Sigmoid colon (tissue), 7 donors: Measurements from ENCODE around the gene ALB. TPM values are rescaled to one million over a fixed set of nuclear protein-coding genes. Genes with fewer than 3 reads are reported as not detected.

ENCODE experiments used
- DNase-seq: peaks from one replicate; pipeline ENCODE4 v3.0.0-alpha.2; 2019
- H3K27ac ChIP-seq, 4 donors: fragments of 200-600 bp; sonication (generic); one replicate each; pipeline ENCODE4 v1.5.1; 2016 to 2019; ENCODE audit warnings: mild to moderate bottlenecking in 1 of 4
- H3K27me3 ChIP-seq, 3 donors: fragments of 200-600 bp; sonication (generic); one replicate each; pipeline ENCODE4 v1.5.1; 2019; ENCODE audit warnings: mild to moderate bottlenecking in 1 of 3
- H3K36me3 ChIP-seq, 4 donors: fragments of 200-600 bp; sonication (generic); one replicate each; pipeline ENCODE4 v1.5.1; 2016 to 2019
- H3K4me1 ChIP-seq, 4 donors: fragments of 200-600 bp; sonication (generic); one replicate each; pipeline ENCODE4 v1.5.1; 2017 to 2019
- H3K4me3 ChIP-seq, 4 donors: fragments of 200-600 bp; sonication (generic); one replicate each; pipeline ENCODE4 v1.5.1; 2017 to 2019; ENCODE audit warnings: mild to moderate bottlenecking in 2 of 4, moderate library complexity in 1 of 4
- H3K9me3 ChIP-seq, 4 donors: fragments of 200-600 bp in 3 of 4; sonication (generic) in 3 of 4; one replicate each; pipeline versions ENCODE4 v1.5.1 to v1.6.1; 2013 to 2019
- EP300 ChIP-seq, 4 donors: sonication (generic); formaldehyde crosslinking; IDR thresholded peaks; one replicate each; pipeline ENCODE4 v1.6.1; 2017; ENCODE audit warnings: antibody characterized with exemption in 4 of 4
- POLR2A ChIP-seq, 2 donors: fragments of 450-650 bp; IDR thresholded peaks; one replicate each; pipeline ENCODE4 v1.6.1; 2016; ENCODE audit warnings: antibody characterized with exemption in 2 of 2, mild to moderate bottlenecking in 2 of 2, moderate library complexity in 2 of 2
- POLR2AphosphoS5 ChIP-seq, 4 donors: sonication (generic); formaldehyde crosslinking; IDR thresholded peaks; one replicate each; pipeline ENCODE4 v1.6.1; 2017; ENCODE audit warnings: antibody characterized with exemption in 4 of 4
- WGBS, 2 donors: extraction: QIAGEN DNeasy Blood & Tissue Kit; methylation state at CpG; one replicate each; pipeline ENCODE4 v1.1.7; 2013; 5-methylcytosine and 5-hydroxymethylcytosine counted together
- intact Hi-C: fragments of 100-400 bp; cut with DNase I; formaldehyde crosslinking; loops from one replicate; pipeline ENCODE4 v1.15.1; 2023
- polyA plus RNA-seq, 3 donors: library from polyadenylated mRNA; stranded (reverse); fragments of 200-250 nt; gene quantifications; one replicate each; pipeline ENCODE4 v1.2.3, GENCODE V29; 2013
- total RNA-seq, 4 donors: library from RNA; depleted of rRNA; stranded (reverse); fragments of >200 nt; gene quantifications; one replicate each; pipeline ENCODE4 v1.1.0, GENCODE V29; 2016
- TF ChIP-seq, protein P1 (sequence below), 4 experiments: fragments of 450-650 bp in 3 of 4; fragments of 200-600 bp in 1 of 4; IDR thresholded peaks; one replicate each; pipeline ENCODE4 v1.5.1; 2016 to 2019; ENCODE audit warnings: antibody characterized with exemption in 4 of 4, mild to moderate bottlenecking in 3 of 4, moderate library complexity in 2 of 4
- donor health status: healthy with polysubstance abuse.
- donor health status: Bipolar disorder and iron deficiency.
- donor health status: healthy.

ALB gene
- total and polyA plus RNA-seq, 7 donors = 0.96 TPM; not detected in 6

DNA sequence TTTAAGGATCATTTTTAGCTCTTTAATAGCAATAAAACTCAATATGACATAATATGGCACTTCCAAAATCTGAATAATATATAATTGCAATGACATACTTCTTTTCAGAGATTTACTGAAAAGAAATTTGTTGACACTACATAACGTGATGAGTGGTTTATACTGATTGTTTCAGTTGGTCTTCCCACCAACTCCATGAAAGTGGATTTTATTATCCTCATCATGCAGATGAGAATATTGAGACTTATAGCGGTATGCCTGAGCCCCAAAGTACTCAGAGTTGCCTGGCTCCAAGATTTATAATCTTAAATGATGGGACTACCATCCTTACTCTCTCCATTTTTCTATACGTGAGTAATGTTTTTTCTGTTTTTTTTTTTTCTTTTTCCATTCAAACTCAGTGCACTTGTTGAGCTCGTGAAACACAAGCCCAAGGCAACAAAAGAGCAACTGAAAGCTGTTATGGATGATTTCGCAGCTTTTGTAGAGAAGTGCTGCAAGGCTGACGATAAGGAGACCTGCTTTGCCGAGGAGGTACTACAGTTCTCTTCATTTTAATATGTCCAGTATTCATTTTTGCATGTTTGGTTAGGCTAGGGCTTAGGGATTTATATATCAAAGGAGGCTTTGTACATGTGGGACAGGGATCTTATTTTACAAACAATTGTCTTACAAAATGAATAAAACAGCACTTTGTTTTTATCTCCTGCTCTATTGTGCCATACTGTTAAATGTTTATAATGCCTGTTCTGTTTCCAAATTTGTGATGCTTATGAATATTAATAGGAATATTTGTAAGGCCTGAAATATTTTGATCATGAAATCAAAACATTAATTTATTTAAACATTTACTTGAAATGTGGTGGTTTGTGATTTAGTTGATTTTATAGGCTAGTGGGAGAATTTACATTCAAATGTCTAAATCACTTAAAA, 15.3 kb downstream of the ALB start:
- H3K27me3 ChIP-seq = no peaks in the 10 kb centered on the region
- DNase-seq = no peak
- H3K9me3 ChIP-seq = no peaks in the 10 kb centered on the region
- H3K36me3 ChIP-seq = no peaks in the 10 kb centered on the region
- no peak overlapping the region for H3K4me3 ChIP-seq
- TF ChIP-seq POLR2A (IDR thresholded peaks at IDR 0.05) = no peak
- TF ChIP-seq EP300 (IDR thresholded peaks at IDR 0.05) = no peak
- TF ChIP-seq, protein P1, sequence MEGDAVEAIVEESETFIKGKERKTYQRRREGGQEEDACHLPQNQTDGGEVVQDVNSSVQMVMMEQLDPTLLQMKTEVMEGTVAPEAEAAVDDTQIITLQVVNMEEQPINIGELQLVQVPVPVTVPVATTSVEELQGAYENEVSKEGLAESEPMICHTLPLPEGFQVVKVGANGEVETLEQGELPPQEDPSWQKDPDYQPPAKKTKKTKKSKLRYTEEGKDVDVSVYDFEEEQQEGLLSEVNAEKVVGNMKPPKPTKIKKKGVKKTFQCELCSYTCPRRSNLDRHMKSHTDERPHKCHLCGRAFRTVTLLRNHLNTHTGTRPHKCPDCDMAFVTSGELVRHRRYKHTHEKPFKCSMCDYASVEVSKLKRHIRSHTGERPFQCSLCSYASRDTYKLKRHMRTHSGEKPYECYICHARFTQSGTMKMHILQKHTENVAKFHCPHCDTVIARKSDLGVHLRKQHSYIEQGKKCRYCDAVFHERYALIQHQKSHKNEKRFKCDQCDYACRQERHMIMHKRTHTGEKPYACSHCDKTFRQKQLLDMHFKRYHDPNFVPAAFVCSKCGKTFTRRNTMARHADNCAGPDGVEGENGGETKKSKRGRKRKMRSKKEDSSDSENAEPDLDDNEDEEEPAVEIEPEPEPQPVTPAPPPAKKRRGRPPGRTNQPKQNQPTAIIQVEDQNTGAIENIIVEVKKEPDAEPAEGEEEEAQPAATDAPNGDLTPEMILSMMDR (IDR thresholded peaks at IDR 0.05) = no peak
- TF ChIP-seq POLR2AphosphoS5 (IDR thresholded peaks at IDR 0.05) = no peak
- H3K4me1 ChIP-seq = no peaks in the 10 kb centered on the region
- intact Hi-C loops = no loop called here
- no peak overlapping the region for H3K27ac ChIP-seq
- WGBS, 2 donors = 78 to 80% methylated on average over 7 of the region's 7 CpGs

DNA sequence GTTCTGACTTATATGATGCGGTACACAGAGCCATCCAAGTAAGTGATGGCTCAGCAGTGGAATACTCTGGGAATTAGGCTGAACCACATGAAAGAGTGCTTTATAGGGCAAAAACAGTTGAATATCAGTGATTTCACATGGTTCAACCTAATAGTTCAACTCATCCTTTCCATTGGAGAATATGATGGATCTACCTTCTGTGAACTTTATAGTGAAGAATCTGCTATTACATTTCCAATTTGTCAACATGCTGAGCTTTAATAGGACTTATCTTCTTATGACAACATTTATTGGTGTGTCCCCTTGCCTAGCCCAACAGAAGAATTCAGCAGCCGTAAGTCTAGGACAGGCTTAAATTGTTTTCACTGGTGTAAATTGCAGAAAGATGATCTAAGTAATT, 16.5 kb downstream of the ALB start:
- Histone ChIP-seq H3K36me3 (no peaks in the 10 kb centered on the region), H3K27me3 (no peaks in the 10 kb centered on the region), H3K9me3 (no peaks in the 10 kb centered on the region), H3K4me3 (no peak overlapping the region), H3K4me1 (no peaks in the 10 kb centered on the region), H3K27ac (no peak overlapping the region)
- TF ChIP-seq POLR2A (IDR thresholded peaks at IDR 0.05) = no peak
- TF ChIP-seq, protein P1 (IDR thresholded peaks at IDR 0.05) = no peak
- TF ChIP-seq EP300 (IDR thresholded peaks at IDR 0.05) = no peak
- intact Hi-C loops = no loop called here
- 93 to 96% methylated on average over 2 of the region's 2 CpGs for WGBS, 2 donors
- DNase-seq = no peak

DNA sequence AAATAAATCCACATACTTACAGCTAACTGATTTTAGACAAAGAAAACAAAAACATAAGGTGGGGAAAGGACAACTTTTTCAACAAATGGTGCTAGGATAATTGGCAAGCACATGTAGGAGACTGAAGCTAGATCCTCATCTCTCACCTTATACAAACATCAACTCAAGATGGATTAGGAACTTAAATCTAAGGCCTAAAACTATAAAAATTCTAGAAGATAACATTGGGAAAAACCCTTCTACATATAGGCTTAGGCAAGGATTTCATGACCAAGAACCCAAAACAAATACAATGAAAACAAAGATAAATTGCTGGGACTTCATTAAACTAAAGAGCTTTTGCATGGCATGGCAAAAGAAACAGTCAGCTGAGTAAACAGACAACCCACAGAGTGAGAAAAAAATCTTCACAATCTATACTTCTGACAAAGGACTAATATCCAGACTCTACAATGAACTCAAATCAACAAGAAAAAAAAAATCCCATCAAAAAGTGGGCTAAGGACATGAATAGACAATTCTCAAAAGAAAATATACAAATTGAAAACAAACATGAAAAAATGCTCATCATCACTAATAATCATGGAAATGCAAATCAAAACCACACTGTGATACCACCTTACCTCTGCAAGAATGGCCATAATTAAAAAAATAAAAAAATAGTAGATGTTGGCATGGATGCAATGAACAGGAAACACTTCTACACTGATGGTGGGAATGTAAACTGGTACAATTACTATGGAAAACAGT, 17.8 kb downstream of the ALB start:
- DNase-seq = no peak
- Histone ChIP-seq H3K36me3 (no peaks in the 10 kb centered on the region), H3K9me3 (no peaks in the 10 kb centered on the region), H3K27me3 (no peaks in the 10 kb centered on the region), H3K27ac (no peak overlapping the region), H3K4me3 (no peak overlapping the region), H3K4me1 (no peaks in the 10 kb centered on the region)
- TF ChIP-seq EP300 (IDR thresholded peaks at IDR 0.05) (no peak), POLR2A (IDR thresholded peaks at IDR 0.05) (no peak), POLR2AphosphoS5 (IDR thresholded peaks at IDR 0.05) (no peak)
- TF ChIP-seq, protein P1 (IDR thresholded peaks at IDR 0.05) = no peak
- intact Hi-C loops = no loop called here

DNA sequence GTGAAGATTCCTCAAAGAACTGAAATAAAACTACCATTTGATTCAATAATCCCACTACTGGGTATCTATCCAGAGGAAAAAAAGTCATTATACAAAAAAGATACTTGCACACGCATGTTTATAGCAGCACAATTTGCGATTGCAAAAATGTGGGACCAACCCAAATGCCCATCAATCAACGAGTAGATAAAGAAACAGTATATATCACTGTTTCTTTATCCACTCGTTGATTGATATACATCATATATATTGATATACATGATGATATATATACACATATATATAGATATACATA, 18.3 kb downstream of the ALB start:
- Histone ChIP-seq H3K36me3 (no peaks in the 10 kb centered on the region), H3K27ac (no peak overlapping the region), H3K4me3 (no peak overlapping the region), H3K27me3 (no peaks in the 10 kb centered on the region), H3K4me1 (no peaks in the 10 kb centered on the region), H3K9me3 (no peaks in the 10 kb centered on the region)
- TF ChIP-seq POLR2A (IDR thresholded peaks at IDR 0.05) (no peak), EP300 (IDR thresholded peaks at IDR 0.05) (no peak), POLR2AphosphoS5 (IDR thresholded peaks at IDR 0.05) (no peak)
- TF ChIP-seq, protein P1 (IDR thresholded peaks at IDR 0.05) = no peak
- DNase-seq = no peak
- 82 to 85% methylated on average over 4 of the region's 4 CpGs for WGBS, 2 donors
- intact Hi-C loops = no loop called here
